SK-N-SH treated with all-trans-retinoic acid at 6 μM for 48 hours (cell line): ENCODE results near the gene CSF2.
A peak's percentile ranks its signal among the peaks of the same experiment; 100 is the strongest.

Experiments
- ATAC-seq: fragments of 200-7000 bp; cut with Tn5 transposase; 3 replicates; pipeline ENCODE4 v1.9.1; 2020; ENCODE audit warnings: mild to moderate bottlenecking, moderate library complexity
- ARNTL ChIP-seq: fragments of 450-650 bp; formaldehyde crosslinking; IDR thresholded peaks from 2 replicates; pipeline ENCODE4 v1.5.0; 2020; ENCODE audit warnings: low read depth, mild to moderate bottlenecking, moderate library complexity, borderline replicate concordance
- BACH2 ChIP-seq: fragments of 250-450 bp; sonication (Bioruptor Pico); IDR thresholded peaks from 2 replicates; pipeline ENCODE4 v1.9.0; 2021; ENCODE audit warnings: mild to moderate bottlenecking, borderline replicate concordance
- CSDC2 ChIP-seq: fragments of 250-450 bp; sonication (Bioruptor Pico); IDR thresholded peaks from 2 replicates; pipeline ENCODE4 v1.5.0; 2020; ENCODE audit warnings: mild to moderate bottlenecking, moderate library complexity
- ESRRG ChIP-seq: fragments of 250-450 bp; sonication (Bioruptor Pico); IDR thresholded peaks from 2 replicates; pipeline ENCODE4 v1.6.1; 2021; ENCODE audit warnings: mild to moderate bottlenecking
- GLIS3 ChIP-seq: fragments of 250-450 bp; sonication (Bioruptor Pico); IDR thresholded peaks from 2 replicates; pipeline ENCODE4 v1.5.0; 2020; ENCODE audit warnings: mild to moderate bottlenecking, moderate library complexity
- ISL1 ChIP-seq: fragments of 250-450 bp; sonication (Bioruptor Pico); IDR thresholded peaks from 2 replicates; pipeline ENCODE4 v2.1.2; 2022; ENCODE audit warnings: mild to moderate bottlenecking, moderate library complexity
- OSR1 ChIP-seq: fragments of 250-450 bp; sonication (Bioruptor Pico); IDR thresholded peaks from 2 replicates; pipeline ENCODE4 v1.8.0; 2022; ENCODE audit warnings: moderate library complexity, mild to moderate bottlenecking, inconsistent platforms
- PPARA ChIP-seq: fragments of 250-450 bp; sonication (Bioruptor Pico); IDR thresholded peaks from 2 replicates; pipeline ENCODE4 v1.5.0; 2020; ENCODE audit warnings: mild to moderate bottlenecking, borderline replicate concordance
- RARB ChIP-seq: fragments of 250-450 bp; sonication (Bioruptor Pico); IDR thresholded peaks from 2 replicates; pipeline ENCODE4 v1.8.0; 2021; ENCODE audit warnings: mild to moderate bottlenecking, moderate library complexity
- SNAI2 ChIP-seq: fragments of 250-450 bp; sonication (Bioruptor Pico); IDR thresholded peaks from 2 replicates; pipeline ENCODE4 v1.5.0; 2020; ENCODE audit warnings: mild to moderate bottlenecking, moderate library complexity
- TCF4 ChIP-seq: fragments of 250-450 bp; sonication (Bioruptor Pico); IDR thresholded peaks from 2 replicates; pipeline ENCODE4 v1.8.0; 2021; ENCODE audit warnings: mild to moderate bottlenecking, moderate library complexity, borderline replicate concordance
- ZC3H10 ChIP-seq: fragments of 250-450 bp; sonication (Bioruptor Pico); IDR thresholded peaks from 2 replicates; pipeline ENCODE4 v1.5.1; 2021; ENCODE audit warnings: mild to moderate bottlenecking, moderate library complexity
- ZFP30 ChIP-seq: fragments of 450-650 bp; formaldehyde crosslinking; IDR thresholded peaks from 2 replicates; pipeline ENCODE4 v1.5.0; 2022; ENCODE audit warnings: mild to moderate bottlenecking, moderate library complexity
- ZNF70 ChIP-seq: fragments of 450-650 bp; formaldehyde crosslinking; IDR thresholded peaks from 2 replicates; pipeline ENCODE4 v1.5.0; 2020; ENCODE audit warnings: mild to moderate bottlenecking, moderate library complexity
- ZNF8 ChIP-seq: fragments of 450-650 bp; formaldehyde crosslinking; IDR thresholded peaks from 2 replicates; pipeline ENCODE4 v1.5.0; 2020; ENCODE audit warnings: mild to moderate bottlenecking, moderate library complexity
- TF ChIP-seq, protein P1 (sequence below): fragments of 250-450 bp; sonication (Bioruptor Pico); IDR thresholded peaks from 2 replicates; pipeline ENCODE4 v1.5.1; 2020; ENCODE audit warnings: low read depth, mild to moderate bottlenecking, moderate library complexity
- TF ChIP-seq, protein P2 (sequence below): fragments of 250-450 bp; sonication (Bioruptor Pico); IDR thresholded peaks from 2 replicates; pipeline ENCODE4 v1.8.0; 2020; ENCODE audit warnings: mild to moderate bottlenecking, moderate library complexity, borderline replicate concordance
- TF ChIP-seq, protein P3 (sequence below): fragments of 250-450 bp; sonication (Bioruptor Pico); IDR thresholded peaks from 2 replicates; pipeline ENCODE4 v1.8.0; 2021; ENCODE audit warnings: low read depth, mild to moderate bottlenecking, moderate library complexity, borderline replicate concordance
- TF ChIP-seq, protein P4 (sequence below): fragments of 250-450 bp; sonication (Bioruptor Pico); IDR thresholded peaks from 2 replicates; pipeline ENCODE4 v1.5.1; 2021; ENCODE audit warnings: mild to moderate bottlenecking, moderate library complexity

The CSF2 gene

DNA sequence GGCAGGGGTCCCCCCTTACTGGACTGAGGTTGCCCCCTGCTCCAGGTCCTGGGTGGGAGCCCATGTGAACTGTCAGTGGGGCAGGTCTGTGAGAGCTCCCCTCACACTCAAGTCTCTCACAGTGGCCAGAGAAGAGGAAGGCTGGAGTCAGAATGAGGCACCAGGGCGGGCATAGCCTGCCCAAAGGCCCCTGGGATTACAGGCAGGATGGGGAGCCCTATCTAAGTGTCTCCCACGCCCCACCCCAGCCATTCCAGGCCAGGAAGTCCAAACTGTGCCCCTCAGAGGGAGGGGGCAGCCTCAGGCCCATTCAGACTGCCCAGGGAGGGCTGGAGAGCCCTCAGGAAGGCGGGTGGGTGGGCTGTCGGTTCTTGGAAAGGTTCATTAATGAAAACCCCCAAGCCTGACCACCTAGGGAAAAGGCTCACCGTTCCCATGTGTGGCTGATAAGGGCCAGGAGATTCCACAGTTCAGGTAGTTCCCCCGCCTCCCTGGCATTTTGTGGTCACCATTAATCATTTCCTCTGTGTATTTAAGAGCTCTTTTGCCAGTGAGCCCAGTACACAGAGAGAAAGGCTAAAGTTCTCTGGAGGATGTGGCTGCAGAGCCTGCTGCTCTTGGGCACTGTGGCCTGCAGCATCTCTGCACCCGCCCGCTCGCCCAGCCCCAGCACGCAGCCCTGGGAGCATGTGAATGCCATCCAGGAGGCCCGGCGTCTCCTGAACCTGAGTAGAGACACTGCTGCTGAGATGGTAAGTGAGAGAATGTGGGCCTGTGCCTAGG is at the start of gene CSF2:
Gene CSF2, plus strand, starts transcription at position 559 of the 783 bp plus-strand sequence. Its CDS starts 35 bp downstream, at position 594.
- peak; percentile 46 for ATAC-seq
- no peak for TF ChIP-seq BACH2 (CRISPR knock-in tag)
- TF ChIP-seq ZNF70 (CRISPR knock-in tag) = no peak
- no peak for TF ChIP-seq PPARA (CRISPR knock-in tag)
- TF ChIP-seq TCF4 = no peak
- TF ChIP-seq SNAI2 (CRISPR knock-in tag) = no peak
- TF ChIP-seq, protein P1, sequence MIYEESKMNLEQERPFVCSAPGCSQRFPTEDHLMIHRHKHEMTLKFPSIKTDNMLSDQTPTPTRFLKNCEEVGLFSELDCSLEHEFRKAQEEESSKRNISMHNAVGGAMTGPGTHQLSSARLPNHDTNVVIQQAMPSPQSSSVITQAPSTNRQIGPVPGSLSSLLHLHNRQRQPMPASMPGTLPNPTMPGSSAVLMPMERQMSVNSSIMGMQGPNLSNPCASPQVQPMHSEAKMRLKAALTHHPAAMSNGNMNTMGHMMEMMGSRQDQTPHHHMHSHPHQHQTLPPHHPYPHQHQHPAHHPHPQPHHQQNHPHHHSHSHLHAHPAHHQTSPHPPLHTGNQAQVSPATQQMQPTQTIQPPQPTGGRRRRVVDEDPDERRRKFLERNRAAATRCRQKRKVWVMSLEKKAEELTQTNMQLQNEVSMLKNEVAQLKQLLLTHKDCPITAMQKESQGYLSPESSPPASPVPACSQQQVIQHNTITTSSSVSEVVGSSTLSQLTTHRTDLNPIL (CRISPR knock-in tag) = no peak
- TF ChIP-seq, protein P2, sequence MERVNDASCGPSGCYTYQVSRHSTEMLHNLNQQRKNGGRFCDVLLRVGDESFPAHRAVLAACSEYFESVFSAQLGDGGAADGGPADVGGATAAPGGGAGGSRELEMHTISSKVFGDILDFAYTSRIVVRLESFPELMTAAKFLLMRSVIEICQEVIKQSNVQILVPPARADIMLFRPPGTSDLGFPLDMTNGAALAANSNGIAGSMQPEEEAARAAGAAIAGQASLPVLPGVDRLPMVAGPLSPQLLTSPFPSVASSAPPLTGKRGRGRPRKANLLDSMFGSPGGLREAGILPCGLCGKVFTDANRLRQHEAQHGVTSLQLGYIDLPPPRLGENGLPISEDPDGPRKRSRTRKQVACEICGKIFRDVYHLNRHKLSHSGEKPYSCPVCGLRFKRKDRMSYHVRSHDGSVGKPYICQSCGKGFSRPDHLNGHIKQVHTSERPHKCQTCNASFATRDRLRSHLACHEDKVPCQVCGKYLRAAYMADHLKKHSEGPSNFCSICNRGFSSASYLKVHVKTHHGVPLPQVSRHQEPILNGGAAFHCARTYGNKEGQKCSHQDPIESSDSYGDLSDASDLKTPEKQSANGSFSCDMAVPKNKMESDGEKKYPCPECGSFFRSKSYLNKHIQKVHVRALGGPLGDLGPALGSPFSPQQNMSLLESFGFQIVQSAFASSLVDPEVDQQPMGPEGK = no peak
- no peak for TF ChIP-seq ZC3H10 (CRISPR knock-in tag)
- TF ChIP-seq, protein P3, sequence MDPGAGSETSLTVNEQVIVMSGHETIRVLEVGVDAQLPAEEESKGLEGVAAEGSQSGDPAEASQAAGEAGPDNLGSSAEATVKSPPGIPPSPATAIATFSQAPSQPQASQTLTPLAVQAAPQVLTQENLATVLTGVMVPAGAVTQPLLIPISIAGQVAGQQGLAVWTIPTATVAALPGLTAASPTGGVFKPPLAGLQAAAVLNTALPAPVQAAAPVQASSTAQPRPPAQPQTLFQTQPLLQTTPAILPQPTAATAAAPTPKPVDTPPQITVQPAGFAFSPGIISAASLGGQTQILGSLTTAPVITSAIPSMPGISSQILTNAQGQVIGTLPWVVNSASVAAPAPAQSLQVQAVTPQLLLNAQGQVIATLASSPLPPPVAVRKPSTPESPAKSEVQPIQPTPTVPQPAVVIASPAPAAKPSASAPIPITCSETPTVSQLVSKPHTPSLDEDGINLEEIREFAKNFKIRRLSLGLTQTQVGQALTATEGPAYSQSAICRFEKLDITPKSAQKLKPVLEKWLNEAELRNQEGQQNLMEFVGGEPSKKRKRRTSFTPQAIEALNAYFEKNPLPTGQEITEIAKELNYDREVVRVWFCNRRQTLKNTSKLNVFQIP (CRISPR knock-in tag) = no peak
- no peak for TF ChIP-seq OSR1 (CRISPR knock-in tag)
- no peak for TF ChIP-seq GLIS3 (CRISPR knock-in tag)
- TF ChIP-seq CSDC2 (CRISPR knock-in tag) = no peak
- TF ChIP-seq RARB = no peak
- no peak for TF ChIP-seq ARNTL (CRISPR knock-in tag)
- no peak for TF ChIP-seq ZFP30 (CRISPR knock-in tag)
- TF ChIP-seq ZNF8 (CRISPR knock-in tag) = no peak
- no peak for TF ChIP-seq ISL1 (CRISPR knock-in tag)
- TF ChIP-seq, protein P4, sequence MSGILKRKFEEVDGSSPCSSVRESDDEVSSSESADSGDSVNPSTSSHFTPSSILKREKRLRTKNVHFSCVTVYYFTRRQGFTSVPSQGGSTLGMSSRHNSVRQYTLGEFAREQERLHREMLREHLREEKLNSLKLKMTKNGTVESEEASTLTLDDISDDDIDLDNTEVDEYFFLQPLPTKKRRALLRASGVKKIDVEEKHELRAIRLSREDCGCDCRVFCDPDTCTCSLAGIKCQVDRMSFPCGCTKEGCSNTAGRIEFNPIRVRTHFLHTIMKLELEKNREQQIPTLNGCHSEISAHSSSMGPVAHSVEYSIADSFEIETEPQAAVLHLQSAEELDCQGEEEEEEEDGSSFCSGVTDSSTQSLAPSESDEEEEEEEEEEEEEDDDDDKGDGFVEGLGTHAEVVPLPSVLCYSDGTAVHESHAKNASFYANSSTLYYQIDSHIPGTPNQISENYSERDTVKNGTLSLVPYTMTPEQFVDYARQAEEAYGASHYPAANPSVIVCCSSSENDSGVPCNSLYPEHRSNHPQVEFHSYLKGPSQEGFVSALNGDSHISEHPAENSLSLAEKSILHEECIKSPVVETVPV (CRISPR knock-in tag) = no peak

DNA sequence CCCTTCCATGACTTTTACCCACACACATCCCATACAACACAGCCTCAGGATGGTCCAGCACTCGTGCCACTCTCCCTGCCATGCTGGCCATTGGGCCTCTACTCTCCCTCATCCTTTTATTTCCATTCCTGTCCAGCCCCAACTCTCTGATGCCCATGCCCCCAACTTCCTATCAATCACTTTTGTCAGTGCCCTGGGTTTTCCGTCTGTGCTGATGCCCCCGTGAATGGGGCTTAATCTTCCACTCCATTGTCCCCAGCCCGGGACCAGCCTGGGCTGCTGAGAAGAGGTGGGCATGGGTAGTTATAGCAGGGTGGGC is 49.5 kb upstream of the CSF2 start:
- ATAC-seq = no peak
- TF ChIP-seq ESRRG (CRISPR knock-in tag) = no peak
- no peak for TF ChIP-seq CSDC2 (CRISPR knock-in tag)
- TF ChIP-seq ISL1 (CRISPR knock-in tag) = no peak
- no peak for TF ChIP-seq OSR1 (CRISPR knock-in tag)
- TF ChIP-seq GLIS3 (CRISPR knock-in tag) = no peak
- no peak for TF ChIP-seq SNAI2 (CRISPR knock-in tag)
- TF ChIP-seq ZNF8 (CRISPR knock-in tag) = no peak
- TF ChIP-seq, protein P4 (CRISPR knock-in tag) = no peak
- TF ChIP-seq, protein P1 (CRISPR knock-in tag) = no peak
- no peak for TF ChIP-seq PPARA (CRISPR knock-in tag)
- no peak for TF ChIP-seq ARNTL (CRISPR knock-in tag)
- TF ChIP-seq ZNF70 (CRISPR knock-in tag) = no peak
- TF ChIP-seq, protein P2 = no peak
- TF ChIP-seq, all 23 proteins: peak for 0
